Erythroblast (primary cell): Measurements from ENCODE around the gene SPOP.

Experiments
- GATA1 ChIP-seq: IDR thresholded peaks from 2 replicates; pipeline ENCODE4 v1.6.1; 2011; ENCODE audit warnings: low read depth, mild to moderate bottlenecking, control low read depth, low read length, moderate library complexity
- POLR2A ChIP-seq: IDR thresholded peaks from 2 replicates; pipeline ENCODE4 v1.6.1; 2011; ENCODE audit warnings: mild to moderate bottlenecking, low read length

- TF ChIP-seq POLR2A: no peak
- no peak for TF ChIP-seq GATA1
Observed at GRCh38 chr17:49572226-49572625, 105.7 kb downstream of the SPOP start.
